Adrenal gland (tissue), 5 donors: ENCODE measurements around the gene JUP.

Source experiments
- POLR2A ChIP-seq, 2 donors: fragments of 450-650 bp; IDR thresholded peaks; one replicate each; pipeline ENCODE4 v1.6.1; 2017; ENCODE audit warnings: antibody characterized with exemption in 2 of 2, mild to moderate bottlenecking in 2 of 2, moderate library complexity in 1 of 2
- TF ChIP-seq, protein P1 (sequence below), 6 experiments: fragments of 450-650 bp in 4 of 6; fragments of 200-600 bp in 2 of 6; sonication (generic) in 1 of 6; IDR thresholded peaks; 1 replicate in 5 of 6; 2 replicates in 1 of 6; pipeline versions ENCODE4 v1.5.1 to v1.8.0; 2016 to 2021; ENCODE audit warnings: antibody characterized with exemption in 6 of 6, mild to moderate bottlenecking in 2 of 6, moderate library complexity in 1 of 6
- donor health status: DM: no; HTN: no; CAD: no.

DNA sequence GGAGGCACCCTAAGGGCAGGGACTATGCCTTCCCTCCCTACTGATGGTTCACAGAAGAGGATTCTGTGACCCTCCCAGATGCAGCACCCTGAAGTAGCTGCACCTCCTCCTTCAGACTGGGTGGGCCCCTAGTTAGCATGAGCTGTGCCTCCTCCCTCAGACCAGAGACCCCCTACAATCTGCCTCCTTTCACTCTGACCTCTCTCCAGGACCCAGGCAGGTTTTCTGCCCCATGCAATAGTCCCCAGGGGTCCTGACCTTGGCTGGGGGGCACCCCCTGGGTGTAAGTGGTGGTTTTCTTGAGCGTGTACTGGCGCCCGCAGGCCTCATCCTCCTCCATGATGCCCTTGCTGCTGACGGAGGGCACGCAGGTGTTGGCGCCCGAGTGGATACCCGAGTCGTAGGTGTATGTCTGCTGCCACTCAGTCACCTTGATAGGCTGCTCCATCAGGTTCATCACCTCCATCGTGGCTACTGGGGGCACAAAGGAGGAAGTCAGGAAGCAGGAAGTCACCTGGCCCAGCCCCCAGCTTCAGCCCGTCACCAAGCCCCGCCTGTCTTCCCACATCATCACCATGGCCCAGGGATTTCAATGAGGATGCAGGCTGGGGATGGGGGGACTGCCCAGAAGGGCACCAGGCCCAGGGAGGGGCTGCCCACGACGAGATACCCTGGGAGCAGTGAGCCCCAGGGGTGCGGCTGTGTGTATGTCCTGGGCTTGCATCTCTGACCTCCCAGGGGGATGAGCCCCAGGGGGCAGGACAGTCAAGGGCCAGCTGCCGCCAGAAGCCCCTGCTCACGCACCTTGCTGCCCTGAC is 14.9 kb downstream of the JUP start:
- TF ChIP-seq, protein P1, sequence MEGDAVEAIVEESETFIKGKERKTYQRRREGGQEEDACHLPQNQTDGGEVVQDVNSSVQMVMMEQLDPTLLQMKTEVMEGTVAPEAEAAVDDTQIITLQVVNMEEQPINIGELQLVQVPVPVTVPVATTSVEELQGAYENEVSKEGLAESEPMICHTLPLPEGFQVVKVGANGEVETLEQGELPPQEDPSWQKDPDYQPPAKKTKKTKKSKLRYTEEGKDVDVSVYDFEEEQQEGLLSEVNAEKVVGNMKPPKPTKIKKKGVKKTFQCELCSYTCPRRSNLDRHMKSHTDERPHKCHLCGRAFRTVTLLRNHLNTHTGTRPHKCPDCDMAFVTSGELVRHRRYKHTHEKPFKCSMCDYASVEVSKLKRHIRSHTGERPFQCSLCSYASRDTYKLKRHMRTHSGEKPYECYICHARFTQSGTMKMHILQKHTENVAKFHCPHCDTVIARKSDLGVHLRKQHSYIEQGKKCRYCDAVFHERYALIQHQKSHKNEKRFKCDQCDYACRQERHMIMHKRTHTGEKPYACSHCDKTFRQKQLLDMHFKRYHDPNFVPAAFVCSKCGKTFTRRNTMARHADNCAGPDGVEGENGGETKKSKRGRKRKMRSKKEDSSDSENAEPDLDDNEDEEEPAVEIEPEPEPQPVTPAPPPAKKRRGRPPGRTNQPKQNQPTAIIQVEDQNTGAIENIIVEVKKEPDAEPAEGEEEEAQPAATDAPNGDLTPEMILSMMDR (IDR thresholded peaks at IDR 0.05), result no peak
- TF ChIP-seq POLR2A (IDR thresholded peaks at IDR 0.05), result no peak
